ENCODE results near the gene EPM2A. TPM values are rescaled to one million over a fixed set of nuclear protein-coding genes. Genes with fewer than 3 reads are reported as not detected.

The EPM2A gene
- polyA plus RNA-seq, 1 donor from 2014 or later: 7.0 TPM

- Mint-ChIP-seq H3K4me3 (no peak overlapping the region), H3K4me1 (no peaks in the 10 kb centered on the region), H3K36me3 (peaks cover 9% of the 10 kb centered on the region), H3K27me3 (no peaks in the 10 kb centered on the region), H3K27ac (no peak overlapping the region), H3K9me3 (no peaks in the 10 kb centered on the region)
These were observed 107.9 kb downstream of the EPM2A start for GRCh38 chr6:145627451-145627850.

GRCh38 chr6:145626857-145627256 is 108.5 kb downstream of the EPM2A start:
- H3K27me3 Mint-ChIP-seq: no peaks in the 10 kb centered on the region
- H3K4me1 Mint-ChIP-seq: peaks cover 0 to under 1% (median under 1%) of the 10 kb centered on the region in 3 donors
- no peak overlapping the region for H3K4me3 Mint-ChIP-seq
- peaks cover 9% of the 10 kb centered on the region for H3K36me3 Mint-ChIP-seq
- H3K9me3 Mint-ChIP-seq: no peaks in the 10 kb centered on the region
- no peak overlapping the region for H3K27ac Mint-ChIP-seq

- H3K27me3 Mint-ChIP-seq: no peaks in the 10 kb centered on the region
- H3K27ac Mint-ChIP-seq: no peak overlapping the region
- H3K36me3 Mint-ChIP-seq: peaks cover 2% of the 10 kb centered on the region
- peaks cover 0 to 7% (median 7%) of the 10 kb centered on the region in 3 donors for H3K9me3 Mint-ChIP-seq
- H3K4me3 Mint-ChIP-seq: no peak overlapping the region
- H3K4me1 Mint-ChIP-seq: peaks cover 0 to 12% (median 5%) of the 10 kb centered on the region in 3 donors
These were observed 112.1 kb downstream of the EPM2A start for GRCh38 chr6:145623231-145623630.

GRCh38 chr6:145621776-145622175 is 113.5 kb downstream of the EPM2A start:
- Mint-ChIP-seq H3K27ac (peak overlapping the region in 1 of 3 donors; percentile 7), H3K36me3 (peaks cover 2% of the 10 kb centered on the region), H3K4me1 (peaks cover 0 to 12% (median 5%) of the 10 kb centered on the region in 3 donors), H3K9me3 (peaks cover 0 to 10% (median 7%) of the 10 kb centered on the region in 3 donors), H3K4me3 (peak overlapping the region in 1 of 4 donors; percentile 66), H3K27me3 (no peaks in the 10 kb centered on the region)

- no peak overlapping the region for H3K4me3 Mint-ChIP-seq
- no peak overlapping the region for H3K27ac Mint-ChIP-seq
These were observed 115.2 kb downstream of the EPM2A start for GRCh38 chr6:145620088-145620487.

GRCh38 chr6:145609521-145609920 is 125.8 kb downstream of the EPM2A start:
- H3K9me3 Mint-ChIP-seq: no peaks in the 10 kb centered on the region
- H3K27ac Mint-ChIP-seq: no peak overlapping the region
- no peaks in the 10 kb centered on the region for H3K27me3 Mint-ChIP-seq
- H3K36me3 Mint-ChIP-seq: no peaks in the 10 kb centered on the region
- no peak overlapping the region for H3K4me3 Mint-ChIP-seq
- H3K4me1 Mint-ChIP-seq: no peaks in the 10 kb centered on the region

More at GRCh38 chr6:145620088-145620487, 115.2 kb downstream of the EPM2A start:
- no peaks in the 10 kb centered on the region for H3K36me3 Mint-ChIP-seq
- peaks cover 0 to 10% (median 7%) of the 10 kb centered on the region in 3 donors for H3K9me3 Mint-ChIP-seq
- peaks cover 0 to 12% (median 5%) of the 10 kb centered on the region in 3 donors for H3K4me1 Mint-ChIP-seq
- H3K27me3 Mint-ChIP-seq: no peaks in the 10 kb centered on the region

GRCh38 chr6:145608850-145609249 is 126.5 kb downstream of the EPM2A start:
- H3K27ac Mint-ChIP-seq: no peak overlapping the region
- no peaks in the 10 kb centered on the region for H3K4me1 Mint-ChIP-seq
- no peaks in the 10 kb centered on the region for H3K9me3 Mint-ChIP-seq
- H3K36me3 Mint-ChIP-seq: no peaks in the 10 kb centered on the region
- no peaks in the 10 kb centered on the region for H3K27me3 Mint-ChIP-seq
- H3K4me3 Mint-ChIP-seq: no peak overlapping the region

GRCh38 chr6:145603991-145604390 is 131.3 kb downstream of the EPM2A start:
- Mint-ChIP-seq H3K4me3 (no peak overlapping the region), H3K4me1 (no peaks in the 10 kb centered on the region), H3K27me3 (no peaks in the 10 kb centered on the region), H3K9me3 (peaks cover 2 to 3% (median 2%) of the 10 kb centered on the region in 3 donors), H3K27ac (no peak overlapping the region), H3K36me3 (no peaks in the 10 kb centered on the region)

- no peaks in the 10 kb centered on the region for H3K27me3 Mint-ChIP-seq
- H3K4me3 Mint-ChIP-seq: no peak overlapping the region
- H3K36me3 Mint-ChIP-seq: no peaks in the 10 kb centered on the region
- peak overlapping the region in 1 of 3 donors; percentile 53 for H3K27ac Mint-ChIP-seq
- peaks cover 2 to 3% (median 2%) of the 10 kb centered on the region in 3 donors for H3K9me3 Mint-ChIP-seq
- H3K4me1 Mint-ChIP-seq: no peaks in the 10 kb centered on the region
These were observed 131.9 kb downstream of the EPM2A start for GRCh38 chr6:145603424-145603833.

GRCh38 chr6:145602726-145603326 is 132.5 kb downstream of the EPM2A start:
- Mint-ChIP-seq H3K36me3 (no peaks in the 10 kb centered on the region), H3K9me3 (peaks cover 2 to 7% (median 2%) of the 10 kb centered on the region in 3 donors), H3K27ac (no peak overlapping the region), H3K27me3 (no peaks in the 10 kb centered on the region), H3K4me1 (no peaks in the 10 kb centered on the region), H3K4me3 (no peak overlapping the region)

GRCh38 chr6:145601397-145601796 is 133.9 kb downstream of the EPM2A start:
- peak overlapping the region in 1 of 4 donors; percentile 20 for H3K4me3 Mint-ChIP-seq
- no peaks in the 10 kb centered on the region for H3K27me3 Mint-ChIP-seq
- H3K4me1 Mint-ChIP-seq: no peaks in the 10 kb centered on the region
- no peaks in the 10 kb centered on the region for H3K36me3 Mint-ChIP-seq
- peaks cover 2 to 13% (median 2%) of the 10 kb centered on the region in 3 donors for H3K9me3 Mint-ChIP-seq
- no peak overlapping the region for H3K27ac Mint-ChIP-seq

- Mint-ChIP-seq H3K27me3 (no peaks in the 10 kb centered on the region), H3K36me3 (no peaks in the 10 kb centered on the region), H3K4me1 (no peaks in the 10 kb centered on the region), H3K4me3 (no peak overlapping the region), H3K9me3 (peaks cover 2 to 13% (median 2%) of the 10 kb centered on the region in 3 donors), H3K27ac (no peak overlapping the region)
These were observed 135.0 kb downstream of the EPM2A start for GRCh38 chr6:145600299-145600698.

- Mint-ChIP-seq H3K4me3 (no peak overlapping the region), H3K27me3 (peaks cover 1% of the 10 kb centered on the region), H3K36me3 (no peaks in the 10 kb centered on the region), H3K4me1 (peaks cover 0 to 2% (median 0%) of the 10 kb centered on the region in 3 donors), H3K9me3 (peaks cover 0 to 9% (median 2%) of the 10 kb centered on the region in 3 donors), H3K27ac (no peak overlapping the region)
These were observed 146.3 kb downstream of the EPM2A start for GRCh38 chr6:145588981-145589380.

GRCh38 chr6:145587334-145587733 is 148.0 kb downstream of the EPM2A start:
- Mint-ChIP-seq H3K4me1 (peaks cover 0 to 2% (median 0%) of the 10 kb centered on the region in 3 donors), H3K4me3 (no peak overlapping the region), H3K9me3 (peaks cover 0 to 12% (median 2%) of the 10 kb centered on the region in 3 donors), H3K27ac (no peak overlapping the region), H3K36me3 (no peaks in the 10 kb centered on the region), H3K27me3 (peaks cover 1% of the 10 kb centered on the region)

GRCh38 chr6:145583753-145584152 is 151.6 kb downstream of the EPM2A start:
- Mint-ChIP-seq H3K4me3 (no peak overlapping the region), H3K4me1 (peaks cover 0 to 2% (median 0%) of the 10 kb centered on the region in 3 donors), H3K36me3 (no peaks in the 10 kb centered on the region), H3K27ac (no peak overlapping the region), H3K9me3 (peaks cover 3 to 17% (median 5%) of the 10 kb centered on the region in 3 donors), H3K27me3 (peaks cover 1% of the 10 kb centered on the region)
